ENCODE results near the gene CRNN. TPM values are rescaled to one million over a fixed set of nuclear protein-coding genes. Genes with fewer than 3 reads are reported as not detected.

The CRNN gene
- total RNA-seq, 4 donors from 2014 or later = 2.2 to 103 (median 4.7) TPM

DNA sequence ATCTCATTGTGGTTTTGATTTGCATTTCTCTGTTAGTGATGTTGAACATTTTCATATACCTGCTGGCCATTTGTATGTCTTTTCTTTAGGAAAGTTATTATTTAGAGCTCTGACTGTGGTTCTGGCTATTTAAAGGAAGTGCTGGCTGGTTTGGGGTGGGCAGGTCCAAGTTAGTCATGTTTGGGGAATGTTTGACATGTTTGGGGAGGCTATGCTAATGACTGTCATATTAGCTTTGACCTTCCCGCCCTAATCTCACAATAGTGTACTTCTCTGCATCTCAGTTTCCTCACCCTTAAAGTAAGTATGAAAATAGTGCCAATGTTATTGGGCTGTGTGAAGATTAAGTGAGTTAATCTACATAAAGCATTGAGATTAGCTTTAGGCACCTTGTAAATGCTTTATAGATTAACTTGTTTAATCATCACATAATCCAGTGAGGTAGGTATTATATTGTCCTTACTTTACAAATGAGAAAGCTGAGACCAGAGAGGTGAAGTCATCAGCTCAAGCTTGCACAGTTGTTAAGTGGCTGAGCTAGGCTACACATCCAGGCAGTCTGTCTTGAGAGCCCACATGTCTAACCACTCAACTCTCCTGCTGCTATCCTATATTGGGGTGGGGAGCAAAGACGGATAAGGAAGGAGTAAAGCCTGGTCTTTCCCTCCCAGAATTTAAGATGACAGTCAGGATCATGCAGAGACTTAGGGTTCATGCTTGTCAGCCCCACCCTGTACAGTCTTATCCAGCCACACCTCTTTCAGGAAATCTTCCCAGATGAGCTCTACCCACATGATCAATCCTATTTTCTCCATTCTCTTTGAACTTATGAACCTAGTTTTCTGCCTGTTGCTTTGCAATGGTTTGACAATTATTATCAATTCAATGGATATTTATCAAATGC, 22.8 kb upstream of the CRNN start:
- Histone ChIP-seq H3K4me3 (no peak overlapping the region), H3K27me3 (peaks cover 12% of the 10 kb centered on the region), H3K36me3 (no peaks in the 10 kb centered on the region), H3K27ac (no peak overlapping the region), H3K9me3 (no peaks in the 10 kb centered on the region), H3K4me1 (no peaks in the 10 kb centered on the region)
- no peak for ATAC-seq
- TF ChIP-seq POLR2AphosphoS5 (IDR thresholded peaks at IDR 0.05) (no peak), EP300 (IDR thresholded peaks at IDR 0.05) (no peak), POLR2A (IDR thresholded peaks at IDR 0.05) (no peak)
- TF ChIP-seq, protein P1, sequence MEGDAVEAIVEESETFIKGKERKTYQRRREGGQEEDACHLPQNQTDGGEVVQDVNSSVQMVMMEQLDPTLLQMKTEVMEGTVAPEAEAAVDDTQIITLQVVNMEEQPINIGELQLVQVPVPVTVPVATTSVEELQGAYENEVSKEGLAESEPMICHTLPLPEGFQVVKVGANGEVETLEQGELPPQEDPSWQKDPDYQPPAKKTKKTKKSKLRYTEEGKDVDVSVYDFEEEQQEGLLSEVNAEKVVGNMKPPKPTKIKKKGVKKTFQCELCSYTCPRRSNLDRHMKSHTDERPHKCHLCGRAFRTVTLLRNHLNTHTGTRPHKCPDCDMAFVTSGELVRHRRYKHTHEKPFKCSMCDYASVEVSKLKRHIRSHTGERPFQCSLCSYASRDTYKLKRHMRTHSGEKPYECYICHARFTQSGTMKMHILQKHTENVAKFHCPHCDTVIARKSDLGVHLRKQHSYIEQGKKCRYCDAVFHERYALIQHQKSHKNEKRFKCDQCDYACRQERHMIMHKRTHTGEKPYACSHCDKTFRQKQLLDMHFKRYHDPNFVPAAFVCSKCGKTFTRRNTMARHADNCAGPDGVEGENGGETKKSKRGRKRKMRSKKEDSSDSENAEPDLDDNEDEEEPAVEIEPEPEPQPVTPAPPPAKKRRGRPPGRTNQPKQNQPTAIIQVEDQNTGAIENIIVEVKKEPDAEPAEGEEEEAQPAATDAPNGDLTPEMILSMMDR (IDR thresholded peaks at IDR 0.05) = no peak
- WGBS, 2 donors (ENCODE audit: low coverage in 1 of 2) = 43 to 71% methylated on average over 1 to 2 of the region's 2 CpGs

DNA sequence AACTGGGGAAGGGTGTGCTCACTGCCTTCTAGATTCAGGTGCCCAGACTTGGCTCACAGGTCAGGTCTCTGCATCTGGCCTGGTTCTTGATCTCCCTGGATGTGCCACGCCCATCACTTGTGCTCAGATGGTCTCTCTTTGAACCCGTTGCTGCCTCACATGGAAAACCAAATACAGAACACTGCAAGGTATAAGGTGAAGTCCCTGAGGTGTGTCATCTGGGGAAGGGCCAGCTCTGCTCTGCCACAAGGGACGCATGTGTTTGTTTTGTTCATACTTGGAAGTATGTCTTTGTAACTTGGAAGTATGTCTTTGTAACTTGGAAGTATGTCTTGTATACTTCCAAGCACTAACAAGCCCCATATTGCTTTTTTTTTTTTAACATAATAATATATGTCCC, 13.4 kb upstream of the CRNN start:
- no peak for ATAC-seq
- WGBS, 2 donors (ENCODE audit: low coverage in 1 of 2) = 38 to 80% methylated on average over 1 to 3 of the region's 3 CpGs
- no peaks in the 10 kb centered on the region for H3K4me1 ChIP-seq
- no peak overlapping the region for H3K4me3 ChIP-seq
- peaks cover 0 to 22% (median 0%) of the 10 kb centered on the region in 3 donors for H3K9me3 ChIP-seq
- no peaks in the 10 kb centered on the region for H3K27me3 ChIP-seq
- no peak overlapping the region for H3K27ac ChIP-seq
- no peak for TF ChIP-seq POLR2A (IDR thresholded peaks at IDR 0.05)
- TF ChIP-seq, protein P1 (IDR thresholded peaks at IDR 0.05) = no peak
- no peak for TF ChIP-seq POLR2AphosphoS5 (IDR thresholded peaks at IDR 0.05)
- TF ChIP-seq EP300 (IDR thresholded peaks at IDR 0.05) = no peak
- H3K36me3 ChIP-seq = no peaks in the 10 kb centered on the region

GRCh38 chr1:152426731-152427130, 12.7 kb upstream of the CRNN start:
- no peak for TF ChIP-seq POLR2A (IDR thresholded peaks at IDR 0.05)
- TF ChIP-seq EP300 (IDR thresholded peaks at IDR 0.05) = no peak
- no peak for TF ChIP-seq POLR2AphosphoS5 (IDR thresholded peaks at IDR 0.05)
- TF ChIP-seq, protein P1 (IDR thresholded peaks at IDR 0.05) = no peak
- no peak for ATAC-seq
- peaks cover 0 to 22% (median 0%) of the 10 kb centered on the region in 3 donors for H3K9me3 ChIP-seq
- no peaks in the 10 kb centered on the region for H3K27me3 ChIP-seq
- no peak overlapping the region for H3K27ac ChIP-seq
- H3K36me3 ChIP-seq = no peaks in the 10 kb centered on the region
- no peak overlapping the region for H3K4me3 ChIP-seq
- no peaks in the 10 kb centered on the region for H3K4me1 ChIP-seq

GRCh38 chr1:152419917-152420316, 5.9 kb upstream of the CRNN start:
- no peak for ATAC-seq
- no peaks in the 10 kb centered on the region for H3K36me3 ChIP-seq
- TF ChIP-seq, protein P1 (IDR thresholded peaks at IDR 0.05) = no peak
- TF ChIP-seq POLR2A (IDR thresholded peaks at IDR 0.05) (no peak), EP300 (IDR thresholded peaks at IDR 0.05) (no peak), POLR2AphosphoS5 (IDR thresholded peaks at IDR 0.05) (no peak)
- 27 to 38% methylated on average over 1 of the region's 1 CpG for whole genome bisulfite sequencing, 2 donors (ENCODE audit: low coverage in 1 of 2)
- peaks cover 10% of the 10 kb centered on the region for H3K27me3 ChIP-seq
- H3K9me3 ChIP-seq = peaks cover 0 to 27% (median 0%) of the 10 kb centered on the region in 3 donors
- no peak overlapping the region for H3K27ac ChIP-seq
- no peaks in the 10 kb centered on the region for H3K4me1 ChIP-seq
- no peak overlapping the region for H3K4me3 ChIP-seq

Measured in gastroesophageal sphincter (tissue), 4 donors.